ENCODE results near the gene TICRR. TPM values are rescaled to one million over a fixed set of nuclear protein-coding genes. Genes with fewer than 3 reads are reported as not detected.

Gene TICRR
- total RNA-seq, 1 experiment from 2014 or later = 37.4 TPM

DNA sequence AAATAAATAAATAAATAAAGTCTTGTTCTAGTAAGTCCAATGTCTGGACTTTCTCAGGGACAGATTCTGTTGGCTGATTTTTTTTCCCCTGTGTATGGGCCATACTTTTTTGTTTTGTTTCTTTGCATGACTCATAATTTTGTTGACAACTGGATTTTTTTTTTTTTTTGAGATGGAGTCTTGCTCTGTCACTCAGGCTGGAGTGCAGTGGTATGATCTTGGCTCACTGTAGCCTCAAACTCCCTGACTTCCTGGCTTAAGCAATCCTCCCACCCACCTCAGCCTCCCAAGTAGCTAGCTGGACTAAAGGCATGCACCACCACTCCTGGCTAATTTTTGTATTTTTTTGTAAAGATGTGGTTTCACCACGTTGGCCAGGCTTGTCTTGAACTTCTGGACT is 38.9 kb downstream of the TICRR start:
- no peak overlapping the region for H3K27ac Mint-ChIP-seq
- H3K36me3 Mint-ChIP-seq = peaks cover 72% of the 10 kb centered on the region
- POLR2A ChIA-PET = no interaction called here
- TF ChIP-seq SOX15 (CRISPR knock-in tag; IDR thresholded peaks at IDR 0.05) (no peak), MAX (CRISPR knock-in tag; IDR thresholded peaks at IDR 0.05) (no peak), IRF2 (CRISPR knock-in tag; IDR thresholded peaks at IDR 0.05; ENCODE audit: borderline replicate concordance, low read depth) (no peak), FOXP1 (CRISPR knock-in tag; IDR thresholded peaks at IDR 0.05; ENCODE audit: borderline replicate concordance) (no peak), MXD4 (CRISPR knock-in tag; IDR thresholded peaks at IDR 0.05; ENCODE audit: borderline replicate concordance) (no peak), ATF6 (CRISPR knock-in tag; IDR thresholded peaks at IDR 0.05) (no peak), HMGA2 (CRISPR knock-in tag; IDR thresholded peaks at IDR 0.05) (no peak), ZNF219 (CRISPR knock-in tag; IDR thresholded peaks at IDR 0.05; ENCODE audit: borderline replicate concordance) (no peak), EMX1 (CRISPR knock-in tag; IDR thresholded peaks at IDR 0.05) (no peak)
- TF ChIP-seq, protein P1, sequence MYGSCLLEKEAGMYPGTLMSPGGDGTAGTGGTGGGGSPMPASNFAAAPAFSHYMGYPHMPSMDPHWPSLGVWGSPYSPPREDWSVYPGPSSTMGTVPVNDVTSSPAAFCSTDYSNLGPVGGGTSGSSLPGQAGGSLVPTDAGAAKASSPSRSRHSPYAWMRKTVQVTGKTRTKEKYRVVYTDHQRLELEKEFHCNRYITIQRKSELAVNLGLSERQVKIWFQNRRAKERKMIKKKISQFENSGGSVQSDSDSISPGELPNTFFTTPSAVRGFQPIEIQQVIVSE (CRISPR knock-in tag; IDR thresholded peaks at IDR 0.05; ENCODE audit: borderline replicate concordance) = no peak
- DNase-seq (ENCODE audit: low spot score) (no peak), ATAC-seq (no peak)
- no peaks in the 10 kb centered on the region for H3K9me3 Mint-ChIP-seq
- CTCF ChIA-PET = interaction anchor here (0.7 kb wide), 1 partner anchor 131 kb away, joined by 3 read pairs; no protein-coding TSS in a partner anchor
- no peak overlapping the region for H3K4me3 Mint-ChIP-seq
- H3K4me1 Mint-ChIP-seq = no peaks in the 10 kb centered on the region
- no peaks in the 10 kb centered on the region for H3K27me3 Mint-ChIP-seq (ENCODE audit: low read depth)

DNA sequence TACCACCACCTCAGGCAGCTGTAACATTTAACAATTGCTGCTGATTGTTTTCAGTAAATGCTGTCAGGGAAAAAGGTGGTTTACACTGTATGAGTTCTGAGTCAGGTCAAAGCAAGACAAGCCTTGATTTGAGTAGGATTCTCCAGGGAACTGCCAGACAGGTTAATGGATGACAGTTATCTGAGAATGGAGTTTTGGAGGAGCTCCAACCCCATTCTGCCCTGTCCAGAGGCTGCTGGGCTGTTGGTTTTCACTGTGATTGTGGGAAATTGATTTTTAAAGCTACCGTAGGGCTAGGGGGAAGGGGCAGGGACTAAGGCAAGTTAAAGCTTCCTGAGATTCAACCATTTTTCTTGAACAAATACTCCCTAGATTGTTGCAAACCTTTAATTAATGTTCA is 39.9 kb downstream of the TICRR start:
- no peak for DNase-seq (ENCODE audit: low spot score)
- no peaks in the 10 kb centered on the region for H3K4me1 Mint-ChIP-seq
- no peaks in the 10 kb centered on the region for H3K27me3 Mint-ChIP-seq (ENCODE audit: low read depth)
- ChIA-PET POLR2A (no interaction called here), CTCF (no interaction called here)
- no peaks in the 10 kb centered on the region for H3K9me3 Mint-ChIP-seq
- H3K4me3 Mint-ChIP-seq = no peak overlapping the region
- H3K36me3 Mint-ChIP-seq = peaks cover 72% of the 10 kb centered on the region
- ATAC-seq = no peak
- H3K27ac Mint-ChIP-seq = no peak overlapping the region
- TF ChIP-seq GTF2I (CRISPR knock-in tag; conservative IDR thresholded peaks at IDR 0.05) (no peak), ZBTB21 (CRISPR knock-in tag; IDR thresholded peaks at IDR 0.05; ENCODE audit: borderline replicate concordance) (no peak), ZNF219 (CRISPR knock-in tag; IDR thresholded peaks at IDR 0.05; ENCODE audit: borderline replicate concordance) (no peak), JAZF1 (CRISPR knock-in tag; IDR thresholded peaks at IDR 0.05) (no peak), ZNF232 (CRISPR knock-in tag; IDR thresholded peaks at IDR 0.05) (no peak), NR2C2 (CRISPR knock-in tag; IDR thresholded peaks at IDR 0.05) (no peak), IRF2 (CRISPR knock-in tag; IDR thresholded peaks at IDR 0.05; ENCODE audit: borderline replicate concordance, low read depth) (no peak), ATF6 (CRISPR knock-in tag; IDR thresholded peaks at IDR 0.05) (no peak)
- TF ChIP-seq, protein P2, sequence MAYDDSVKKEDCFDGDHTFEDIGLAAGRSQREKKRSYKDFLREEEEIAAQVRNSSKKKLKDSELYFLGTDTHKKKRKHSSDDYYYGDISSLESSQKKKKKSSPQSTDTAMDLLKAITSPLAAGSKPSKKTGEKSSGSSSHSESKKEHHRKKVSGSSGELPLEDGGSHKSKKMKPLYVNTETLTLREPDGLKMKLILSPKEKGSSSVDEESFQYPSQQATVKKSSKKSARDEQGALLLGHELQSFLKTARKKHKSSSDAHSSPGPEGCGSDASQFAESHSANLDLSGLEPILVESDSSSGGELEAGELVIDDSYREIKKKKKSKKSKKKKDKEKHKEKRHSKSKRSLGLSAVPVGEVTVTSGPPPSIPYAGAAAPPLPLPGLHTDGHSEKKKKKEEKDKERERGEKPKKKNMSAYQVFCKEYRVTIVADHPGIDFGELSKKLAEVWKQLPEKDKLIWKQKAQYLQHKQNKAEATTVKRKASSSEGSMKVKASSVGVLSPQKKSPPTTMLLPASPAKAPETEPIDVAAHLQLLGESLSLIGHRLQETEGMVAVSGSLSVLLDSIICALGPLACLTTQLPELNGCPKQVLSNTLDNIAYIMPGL (CRISPR knock-in tag; IDR thresholded peaks at IDR 0.05) = no peak

DNA sequence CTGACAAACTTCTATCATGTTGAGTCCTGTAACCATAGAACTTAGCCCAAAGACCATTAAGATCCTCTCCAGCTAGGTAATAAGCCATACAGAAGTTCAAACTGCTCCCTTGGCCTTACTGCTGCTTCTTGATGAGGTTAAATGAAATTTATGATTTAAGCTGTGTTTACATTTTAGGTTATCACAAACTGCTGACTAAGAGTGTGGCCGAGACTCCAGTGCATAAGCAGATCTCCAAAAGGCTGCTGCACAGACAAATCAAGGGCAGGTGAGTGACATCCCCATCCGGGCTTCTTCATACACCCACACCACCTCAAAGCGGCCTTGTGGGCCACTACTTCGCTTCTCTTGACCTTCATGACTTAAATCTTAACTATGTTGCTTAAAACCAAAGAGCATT is 41.0 kb downstream of the TICRR start:
- no peak for DNase-seq (ENCODE audit: low spot score)
- Mint-ChIP-seq H3K27me3 (ENCODE audit: low read depth) (no peaks in the 10 kb centered on the region), H3K9me3 (no peaks in the 10 kb centered on the region), H3K4me3 (no peak overlapping the region), H3K27ac (no peak overlapping the region), H3K36me3 (peaks cover 72% of the 10 kb centered on the region), H3K4me1 (no peaks in the 10 kb centered on the region)
- no peak for ATAC-seq
- ChIA-PET POLR2A (interaction anchor here (0.7 kb wide), 1 partner anchor 402 kb away, joined by 3 read pairs; no protein-coding TSS in a partner anchor), CTCF (interaction anchor here (1.1 kb wide), 1 partner anchor 31 kb away, joined by 3 read pairs; no protein-coding TSS in a partner anchor)
- TF ChIP-seq, protein P3, sequence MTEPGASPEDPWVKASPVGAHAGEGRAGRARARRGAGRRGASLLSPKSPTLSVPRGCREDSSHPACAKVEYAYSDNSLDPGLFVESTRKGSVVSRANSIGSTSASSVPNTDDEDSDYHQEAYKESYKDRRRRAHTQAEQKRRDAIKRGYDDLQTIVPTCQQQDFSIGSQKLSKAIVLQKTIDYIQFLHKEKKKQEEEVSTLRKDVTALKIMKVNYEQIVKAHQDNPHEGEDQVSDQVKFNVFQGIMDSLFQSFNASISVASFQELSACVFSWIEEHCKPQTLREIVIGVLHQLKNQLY (CRISPR knock-in tag; IDR thresholded peaks at IDR 0.05) = no peak
- TF ChIP-seq SOX15 (CRISPR knock-in tag; IDR thresholded peaks at IDR 0.05) (no peak), ZNF416 (CRISPR knock-in tag; IDR thresholded peaks at IDR 0.05) (no peak), ZNF423 (CRISPR knock-in tag; IDR thresholded peaks at IDR 0.05) (no peak), ZNF317 (CRISPR knock-in tag; IDR thresholded peaks at IDR 0.05; ENCODE audit: borderline replicate concordance, low read depth) (no peak), FOXJ3 (CRISPR knock-in tag; IDR thresholded peaks at IDR 0.05; ENCODE audit: borderline replicate concordance) (no peak), MXD4 (CRISPR knock-in tag; IDR thresholded peaks at IDR 0.05; ENCODE audit: borderline replicate concordance) (no peak)

Measured in WTC11 (cell line).